ENCODE data around the gene PRKG1. TPM values are rescaled to one million over a fixed set of nuclear protein-coding genes. Genes with fewer than 3 reads are reported as not detected.

PRKG1 gene
- total and polyA plus RNA-seq, 12 donors: 3.8 to 48.1 (median 29.9) TPM

- H3K4me1 ChIP-seq: peaks cover 0 to 9% (median 0%) of the 10 kb centered on the region in 9 donors
- H3K9me3 ChIP-seq: peaks cover 0 to 2% (median 0%) of the 10 kb centered on the region in 11 donors
- DNase-seq (no peak), ATAC-seq (peak in 4 of 8 donors; percentile 43 to 79 (median 54))
- intact Hi-C loops (cut with DNase I): no loop called here
- TF ChIP-seq CTCF (IDR thresholded peaks at IDR 0.05): no peak
- H3K4me3 ChIP-seq: peak overlapping the region in 1 of 10 donors; percentile 5
- no peaks in the 10 kb centered on the region for H3K36me3 ChIP-seq
- H3K27ac ChIP-seq: peak overlapping the region in 2 of 10 donors; percentile 19 to 22
- no peaks in the 10 kb centered on the region for H3K27me3 ChIP-seq
- WGBS, 2 donors: 74 to 79% methylated on average over 7 of the region's 7 CpGs
Observed at GRCh38 chr10:51937308-51938140, 863.2 kb downstream of the PRKG1 start.

- peak in 1 of 2 donors; percentile 10 for DNase-seq
Observed at GRCh38 chr10:51950371-51950995, 876.2 kb downstream of the PRKG1 start.

GRCh38 chr10:51950996-51951555 lies 876.8 kb downstream of the PRKG1 start:
- Histone ChIP-seq H3K36me3 (no peaks in the 10 kb centered on the region), H3K9me3 (no peaks in the 10 kb centered on the region), H3K4me1 (peaks cover 0 to 32% (median 12%) of the 10 kb centered on the region in 9 donors), H3K27me3 (no peaks in the 10 kb centered on the region), H3K4me3 (no peak overlapping the region), H3K27ac (peak overlapping the region in 4 of 10 donors; percentile 6 to 36 (median 28))
- ATAC-seq: peak in 2 of 8 donors; percentile 22 to 34
- TF ChIP-seq CTCF (IDR thresholded peaks at IDR 0.05): no peak
- intact Hi-C loops (cut with DNase I): loop anchor here in 5 of 10 donors (10.0 kb wide), 6 partner anchors 236 to 956 kb away; no protein-coding TSS in a partner anchor
- no peak for DNase-seq
- 66 to 86% methylated on average over 1 of the region's 1 CpG for WGBS, 2 donors

More at GRCh38 chr10:51950371-51950995, 876.2 kb downstream of the PRKG1 start:
- Histone ChIP-seq H3K9me3 (no peaks in the 10 kb centered on the region), H3K4me3 (no peak overlapping the region), H3K27ac (peak overlapping the region in 5 of 10 donors; percentile 4 to 36 (median 19)), H3K36me3 (no peaks in the 10 kb centered on the region), H3K4me1 (peaks cover 0 to 32% (median 12%) of the 10 kb centered on the region in 9 donors), H3K27me3 (no peaks in the 10 kb centered on the region)
- intact Hi-C loops (cut with DNase I): loop anchor here in 5 of 10 donors (10.0 kb wide), 6 partner anchors 236 to 956 kb away; no protein-coding TSS in a partner anchor
- 84 to 88% methylated on average over 10 of the region's 10 CpGs for whole genome bisulfite sequencing, 2 donors
- ATAC-seq: peak in 7 of 8 donors; percentile 19 to 73 (median 47)
- TF ChIP-seq CTCF (IDR thresholded peaks at IDR 0.05): no peak

GRCh38 chr10:51951601-51952000 lies 877.3 kb downstream of the PRKG1 start:
- intact Hi-C loops (cut with DNase I): loop anchor here in 5 of 10 donors (10.0 kb wide), 6 partner anchors 237 to 957 kb away; no protein-coding TSS in a partner anchor
- ATAC-seq: no peak
- no peak for TF ChIP-seq CTCF (IDR thresholded peaks at IDR 0.05)
- Histone ChIP-seq H3K36me3 (no peaks in the 10 kb centered on the region), H3K9me3 (no peaks in the 10 kb centered on the region), H3K4me3 (no peak overlapping the region), H3K4me1 (peaks cover 0 to 32% (median 12%) of the 10 kb centered on the region in 9 donors), H3K27ac (peak overlapping the region in 6 of 10 donors; percentile 6 to 36 (median 22)), H3K27me3 (no peaks in the 10 kb centered on the region)
- no peak for DNase-seq
- 28 to 31% methylated on average over 1 of the region's 1 CpG for WGBS, 2 donors
